H1 (cell line): ENCODE measurements around the gene DPH6. TPM values are rescaled to one million over a fixed set of nuclear protein-coding genes. Genes with fewer than 3 reads are reported as not detected.

Source experiments
- CTCF ChIA-PET: fragments of 300-600 bp; sonication (Branson Sonifier 250); formaldehyde crosslinking; loops from one replicate; lab custom pipeline; 2021; ENCODE audit not compliant: partially characterized antibody; lab: Charles Lee
- POLR2A ChIA-PET: fragments of 300-600 bp; sonication (Branson Sonifier 250); formaldehyde crosslinking; loops from one replicate; lab custom pipeline; 2021; ENCODE audit warnings: inconsistent platforms; ENCODE audit not compliant: partially characterized antibody; lab: Charles Lee
- DNase-seq, 2 experiments: peaks; one replicate each; pipeline versions ENCODE4 v3.0.0 to v3.0.0-alpha.2; 2010 to 2022; ENCODE audit warnings: low spot score in 2 of 2, low read depth in 1 of 2, mixed read lengths in 1 of 2
- FAIRE-seq: peaks from 2 replicates; lab custom pipeline; 2011; peaks lifted over from hg19 to GRCh38; lab: Jason Lieb, UNC
- H2AFZ ChIP-seq: 2 replicates; pipeline ENCODE4 v1.8.1; 2012; ENCODE audit warnings: low read length, inconsistent platforms
- H2AK5ac ChIP-seq: 2 replicates; pipeline ENCODE4 v1.6.1; 2013; ENCODE audit warnings: low read depth, low read length
- H2BK120ac ChIP-seq: replicated peaks from 2 replicates; pipeline ENCODE3; 2013; ENCODE audit warnings: low read depth, low read length, inconsistent platforms
- H2BK12ac ChIP-seq: 2 replicates; pipeline ENCODE4 v1.6.1; 2013; ENCODE audit warnings: low read depth, low read length
- H2BK15ac ChIP-seq: 2 replicates; pipeline ENCODE4 v1.6.1; 2013; ENCODE audit warnings: low read length
- H2BK20ac ChIP-seq: 2 replicates; pipeline ENCODE4 v1.6.1; 2013; ENCODE audit warnings: low read length
- H2BK5ac ChIP-seq: 2 replicates; pipeline ENCODE4 v1.6.1; 2013; ENCODE audit warnings: low read depth, low read length
- H3K14ac ChIP-seq: 2 replicates; pipeline ENCODE4 v1.6.1; 2013; ENCODE audit warnings: inconsistent platforms; ENCODE audit not compliant: insufficient read length
- H3K18ac ChIP-seq: 2 replicates; pipeline ENCODE4 v1.6.1; 2013; ENCODE audit warnings: low read length; ENCODE audit errors: extremely low read depth
- H3K23ac ChIP-seq: 2 replicates; pipeline ENCODE4 v1.6.1; 2013; ENCODE audit warnings: inconsistent platforms; ENCODE audit not compliant: insufficient read length
- H3K23me2 ChIP-seq: 2 replicates; pipeline ENCODE4 v1.6.1; 2013; ENCODE audit warnings: low read depth, low read length
- H3K27ac ChIP-seq: 2 replicates; pipeline ENCODE4 v1.6.1; 2011; ENCODE audit warnings: low read depth, low read length, inconsistent platforms
- H3K27me3 ChIP-seq, 4 experiments: replicated peaks in 1 of 4; 1 replicate in 1 of 4; 2 replicates in 3 of 4; pipeline versions ENCODE4 v1.6.1 to v1.8.1; 2011 to 2013; ENCODE audit warnings: low read length in 3 of 4, mild to moderate bottlenecking in 3 of 4, inconsistent platforms in 2 of 4, mixed read lengths in 2 of 4, moderate library complexity in 1 of 4; ENCODE audit not compliant: control insufficient read depth in 3 of 4, insufficient read depth in 3 of 4; ENCODE audit errors: extremely low read depth in 1 of 4
- H3K36me3 ChIP-seq, 4 experiments: 2 replicates each; pipeline versions ENCODE4 v1.6.1 to v1.8.1; 2011 to 2013; ENCODE audit warnings: mild to moderate bottlenecking in 4 of 4, low read length in 3 of 4, moderate library complexity in 2 of 4, control low read depth in 1 of 4, inconsistent platforms in 1 of 4; ENCODE audit not compliant: insufficient read depth in 4 of 4, control insufficient read depth in 2 of 4
- H3K4ac ChIP-seq: replicated peaks from 2 replicates; pipeline ENCODE3; 2013; ENCODE audit warnings: low read length, low read depth, mixed read lengths, inconsistent platforms; ENCODE audit not compliant: insufficient read length
- H3K4me1 ChIP-seq, 4 experiments: replicated peaks in 1 of 4; 1 replicate in 1 of 4; 2 replicates in 3 of 4; pipeline versions ENCODE4 v1.6.1 to v1.8.1; 2011 to 2013; ENCODE audit warnings: low read length in 3 of 4, inconsistent platforms in 2 of 4, mixed read lengths in 1 of 4; ENCODE audit not compliant: insufficient read depth in 4 of 4, control insufficient read depth in 3 of 4
- H3K4me2 ChIP-seq, 2 experiments: 2 replicates each; pipeline versions ENCODE4 v1.6.1 to v1.8.1; 2011 to 2013; ENCODE audit warnings: low read depth in 2 of 2, low read length in 2 of 2, control low read depth in 1 of 2, inconsistent platforms in 1 of 2, mild to moderate bottlenecking in 1 of 2; ENCODE audit not compliant: insufficient read depth in 1 of 2
- H3K4me3 ChIP-seq, 4 experiments: fragments of 200-600, 300-600 bp in 1 of 4; sonication (generic), shearing (Covaris generic), sonication (Bioruptor Twin) in 1 of 4; 2 replicates each; pipeline versions ENCODE4 v1.5.1 to v1.8.1; 2011 to 2016; ENCODE audit warnings: low read length in 4 of 4, low read depth in 3 of 4, control low read depth in 2 of 4, inconsistent platforms in 2 of 4, mild to moderate bottlenecking in 2 of 4, mixed read lengths in 1 of 4, moderate library complexity in 1 of 4; ENCODE audit not compliant: insufficient read depth in 2 of 4; ENCODE audit errors: extremely low read depth in 1 of 4
- H3K56ac ChIP-seq: replicated peaks from 2 replicates; pipeline ENCODE3; 2013; ENCODE audit warnings: low read depth, mild to moderate bottlenecking, mixed read lengths, low read length, inconsistent platforms; ENCODE audit not compliant: insufficient read length
- H3K79me1 ChIP-seq: 2 replicates; pipeline ENCODE4 v1.6.1; 2013; ENCODE audit warnings: low read depth, low read length, control low read depth
- H3K79me2 ChIP-seq, 2 experiments: 2 replicates each; pipeline versions ENCODE4 v1.6.1 to v1.8.1; 2012 to 2013; ENCODE audit warnings: low read length in 2 of 2, mild to moderate bottlenecking in 2 of 2, inconsistent platforms in 1 of 2; ENCODE audit not compliant: insufficient read depth in 2 of 2, control insufficient read depth in 1 of 2
- H3K9ac ChIP-seq, 4 experiments: replicated peaks in 1 of 4; 1 replicate in 1 of 4; 2 replicates in 3 of 4; pipeline versions ENCODE4 v1.6.1 to v1.8.1; 2011 to 2013; ENCODE audit warnings: low read depth in 3 of 4, low read length in 3 of 4, control low read depth in 2 of 4, mild to moderate bottlenecking in 2 of 4, moderate library complexity in 2 of 4, inconsistent platforms in 1 of 4; ENCODE audit errors: extremely low read depth in 1 of 4
- H3K9me3 ChIP-seq, 2 experiments: 2 replicates each; pipeline versions ENCODE4 v1.6.1 to v1.8.1; 2012 to 2013; ENCODE audit warnings: mild to moderate bottlenecking in 2 of 2, moderate library complexity in 2 of 2, control low read depth in 1 of 2, inconsistent platforms in 1 of 2, low read depth in 1 of 2, low read length in 1 of 2, mixed read lengths in 1 of 2; ENCODE audit not compliant: insufficient read depth in 2 of 2
- H4K20me1 ChIP-seq, 2 experiments: replicated peaks in 1 of 2; 2 replicates each; pipeline versions ENCODE3 to v1.8.1; 2011 to 2013; ENCODE audit warnings: inconsistent platforms in 2 of 2, low read length in 2 of 2, mild to moderate bottlenecking in 1 of 2; ENCODE audit not compliant: insufficient read depth in 2 of 2, control insufficient read depth in 1 of 2
- H4K5ac ChIP-seq: 2 replicates; pipeline ENCODE4 v1.6.1; 2013; ENCODE audit warnings: low read length, low read depth, mixed read lengths, inconsistent platforms; ENCODE audit not compliant: insufficient read length
- H4K8ac ChIP-seq: 2 replicates; pipeline ENCODE4 v1.8.0; 2013; ENCODE audit warnings: mild to moderate bottlenecking, moderate library complexity, low read length, inconsistent platforms; ENCODE audit not compliant: insufficient read depth; ENCODE audit errors: extremely low read depth
- H4K91ac ChIP-seq: replicated peaks from 2 replicates; pipeline ENCODE3; 2013; ENCODE audit warnings: low read length, mixed read lengths, inconsistent platforms; ENCODE audit not compliant: insufficient read length
- CTCF ChIP-seq, 3 experiments: IDR thresholded peaks; 1 replicate in 2 of 3; 2 replicates in 1 of 3; pipeline versions ENCODE4 v1.5.1 to v1.6.1; 2011; ENCODE audit warnings: low read length in 3 of 3, mild to moderate bottlenecking in 3 of 3, inconsistent platforms in 2 of 3, low read depth in 1 of 3, moderate library complexity in 1 of 3; ENCODE audit not compliant: insufficient read depth in 1 of 3; ENCODE audit errors: control extremely low read depth in 1 of 3
- RAD21 ChIP-seq, 2 experiments: IDR thresholded peaks in 1 of 2; conservative IDR thresholded peaks in 1 of 2; 2 replicates each; pipeline ENCODE4 v1.6.1; 2011; ENCODE audit warnings: low read depth in 2 of 2, low read length in 2 of 2, improper control_type of control experiment in 1 of 2, inconsistent platforms in 1 of 2, mild to moderate bottlenecking in 1 of 2, moderate library complexity in 1 of 2
- SIN3A ChIP-seq, 2 experiments: IDR thresholded peaks in 1 of 2; conservative IDR thresholded peaks in 1 of 2; 2 replicates each; pipeline ENCODE4 v1.6.1; 2011 to 2012; ENCODE audit warnings: low read length in 2 of 2, improper control_type of control experiment in 1 of 2, low read depth in 1 of 2, mild to moderate bottlenecking in 1 of 2
- WGBS, 2 experiments: shearing (Covaris generic) in 1 of 2; methylation state at CpG; one replicate each; pipeline versions ENCODE4 v1.1.6 to v1.1.7; 2013 to 2015; ENCODE audit warnings: low lambda C conversion rate in 2 of 2, mixed read lengths in 2 of 2, inconsistent platforms in 1 of 2, low coverage in 1 of 2, missing lambda C conversion rate in 1 of 2; ENCODE audit not compliant: insufficient replicate concordance in 2 of 2, insufficient coverage in 1 of 2, insufficient read length in 1 of 2; ENCODE audit errors: extremely low coverage in 1 of 2, missing lambda C conversion rate in 1 of 2; 5-methylcytosine and 5-hydroxymethylcytosine counted together
- polyA plus RNA-seq, 7 experiments: library from polyadenylated mRNA; depleted of rRNA in 3 of 7; stranded (reverse) in 5 of 7; unstranded in 2 of 7; fragments of >200 nt in 5 of 7; fragments of 200-250 nt in 2 of 7; gene quantifications; 1 replicate in 5 of 7; 2 replicates in 1 of 7; 4 replicates in 1 of 7; pipeline versions ENCODE4 v1.2.1 to v1.2.3, GENCODE V29; 2011 to 2013; ENCODE audit warnings: missing spikeins in 2 of 7, mixed read lengths in 2 of 7
- total RNA-seq: library from RNA; stranded (reverse); fragmentation: NEBNext Ultra II Directional; extraction: Animal tissue kit (Norgen Biotek cat#: 25700); gene quantifications from 2 replicates; pipeline ENCODE4 v1.2.1, GENCODE V29; 2021

The DPH6 gene
- total and polyA plus RNA-seq, 2 of the 8 experiments (the other 6 are each of a cell fraction or from before 2014, with no cell fraction given) = 21.6 to 30.5 TPM

DNA sequence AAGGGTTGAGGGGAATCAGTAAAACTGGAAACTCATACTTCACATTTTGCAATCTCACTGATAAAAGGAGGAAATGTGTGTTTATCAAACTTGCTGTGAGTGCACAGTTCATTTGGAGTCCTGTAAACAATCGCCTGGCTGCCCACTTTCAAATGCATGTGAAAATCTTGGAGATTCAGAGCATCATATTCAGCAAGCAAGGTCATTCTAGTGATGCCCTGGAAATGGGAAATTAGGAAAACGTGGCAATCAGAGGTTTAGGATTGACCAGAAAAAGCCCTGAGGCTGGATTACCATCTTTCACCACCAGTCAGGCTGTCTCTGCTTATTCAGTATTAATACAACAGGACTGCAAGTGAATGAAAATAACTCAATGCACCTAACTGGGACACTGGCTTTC, 23.9 kb downstream of the DPH6 start:
- no peak overlapping the region for H2BK20ac ChIP-seq
- H3K23ac ChIP-seq = no peak overlapping the region
- H3K56ac ChIP-seq = no peak overlapping the region
- no peaks in the 10 kb centered on the region for H4K20me1 ChIP-seq
- no peak overlapping the region for H3K4me2 ChIP-seq
- 0 out of 2 replicates have a peak overlapping the region, but pooled peaks have one; percentile 27 for H2AFZ ChIP-seq
- no peaks in the 10 kb centered on the region for H3K9me3 ChIP-seq
- no peaks in the 10 kb centered on the region for H3K23me2 ChIP-seq
- no peak overlapping the region for H2BK5ac ChIP-seq
- H3K27me3 ChIP-seq = no peaks in the 10 kb centered on the region
- H3K18ac ChIP-seq = no peak overlapping the region
- no peak overlapping the region for H3K27ac ChIP-seq
- 48% methylated on average over 2 of the region's 2 CpGs; no CpG with 5 or more reads in 1 of the 2 experiments for WGBS, 2 experiments
- H2BK120ac ChIP-seq = no peak overlapping the region
- FAIRE-seq (peak; percentile 13), DNase-seq (no peak)
- no peaks in the 10 kb centered on the region for H3K79me2 ChIP-seq
- TF ChIP-seq RAD21 (IDR thresholded peaks at IDR 0.05 in 1 of 2, conservative IDR thresholded peaks at IDR 0.05 in 1 of 2; ENCODE audit: low read depth in 2 of 2, low read length in 2 of 2) = 0 out of 4 replicates have a peak, but pooled peaks of 1 of the 2 experiments have one; percentile 17
- peak in 1 of 3 experiments; percentile 1; a peak in 1 of 4 replicates for TF ChIP-seq CTCF (IDR thresholded peaks at IDR 0.05; ENCODE audit: control extremely low read depth in 1 of 3, insufficient read depth in 1 of 3, low read depth in 1 of 3, low read length in 3 of 3)
- TF ChIP-seq SIN3A (conservative IDR thresholded peaks at IDR 0.05 in 1 of 2, IDR thresholded peaks at IDR 0.05 in 1 of 2; ENCODE audit: low read depth in 1 of 2, low read length in 2 of 2) = no peak
- no peak overlapping the region for H4K91ac ChIP-seq
- H2AK5ac ChIP-seq = no peak overlapping the region
- no peak overlapping the region for H3K9ac ChIP-seq
- peak overlapping the region; percentile 22 for H3K4ac ChIP-seq
- POLR2A ChIA-PET = no interaction called here
- H3K4me3 ChIP-seq = no peak overlapping the region
- H3K36me3 ChIP-seq = no peaks in the 10 kb centered on the region
- no peak overlapping the region for H2BK15ac ChIP-seq
- no peak overlapping the region for H4K8ac ChIP-seq
- no peak overlapping the region for H3K14ac ChIP-seq
- H4K5ac ChIP-seq = no peak overlapping the region
- no peak overlapping the region for H2BK12ac ChIP-seq
- no peaks in the 10 kb centered on the region for H3K79me1 ChIP-seq
- CTCF ChIA-PET = interaction anchor here (1.2 kb wide), 1 partner anchor 1602 kb away, joined by 3 read pairs; no protein-coding TSS in a partner anchor
- H3K4me1 ChIP-seq = peaks cover 0 to 11% (median 3%) of the 10 kb centered on the region in 4 experiments; a peak in 3 of 7 replicates
